ENCODE measurements around the gene AFF3.

Gene AFF3

GRCh38 chr2:99698896-99699295 lies 443.5 kb downstream of the AFF3 start:
- DNase-seq (ENCODE audit: low spot score), result no peak

GRCh38 chr2:99697811-99698568 lies 444.4 kb downstream of the AFF3 start:
- DNase-seq (ENCODE audit: low spot score), result no peak

GRCh38 chr2:99695944-99696253 lies 446.5 kb downstream of the AFF3 start:
- DNase-seq (ENCODE audit: low spot score), result no peak

- no peak for DNase-seq (ENCODE audit: low spot score)
Observed at GRCh38 chr2:99695130-99695943, 447.1 kb downstream of the AFF3 start.

- DNase-seq (ENCODE audit: low spot score), result no peak
Observed at GRCh38 chr2:99694331-99694730, 448.1 kb downstream of the AFF3 start.

- no peak for DNase-seq (ENCODE audit: low spot score)
Observed at GRCh38 chr2:99692785-99693184, 449.6 kb downstream of the AFF3 start.

- DNase-seq (ENCODE audit: low spot score), result no peak
Observed at GRCh38 chr2:99691926-99692325, 450.5 kb downstream of the AFF3 start.

GRCh38 chr2:99689145-99689742 lies 453.1 kb downstream of the AFF3 start:
- no peak for DNase-seq (ENCODE audit: low spot score)

- no peak for DNase-seq (ENCODE audit: low spot score)
Observed at GRCh38 chr2:99688699-99689098, 453.7 kb downstream of the AFF3 start.

- no peak for DNase-seq (ENCODE audit: low spot score)
Observed at GRCh38 chr2:99682275-99683060, 459.9 kb downstream of the AFF3 start.

GRCh38 chr2:99680946-99681345 lies 461.4 kb downstream of the AFF3 start:
- no peak for DNase-seq (ENCODE audit: low spot score)

- no peak for DNase-seq (ENCODE audit: low spot score)
Observed at GRCh38 chr2:99679518-99679917, 462.9 kb downstream of the AFF3 start.

GRCh38 chr2:99678625-99679024 lies 463.8 kb downstream of the AFF3 start:
- DNase-seq (ENCODE audit: low spot score), result no peak

- no peak for DNase-seq (ENCODE audit: low spot score)
Observed at GRCh38 chr2:99677814-99678213, 464.6 kb downstream of the AFF3 start.

GRCh38 chr2:99675130-99675661 lies 467.2 kb downstream of the AFF3 start:
- no peak for DNase-seq (ENCODE audit: low spot score)

- DNase-seq (ENCODE audit: low spot score), result no peak
Observed at GRCh38 chr2:99674090-99674489, 468.3 kb downstream of the AFF3 start.

- DNase-seq (ENCODE audit: low spot score), result no peak
Observed at GRCh38 chr2:99672766-99673350, 469.5 kb downstream of the AFF3 start.

- DNase-seq (ENCODE audit: low spot score), result no peak
Observed at GRCh38 chr2:99670768-99671734, 471.3 kb downstream of the AFF3 start.

GRCh38 chr2:99666256-99666655 lies 476.1 kb downstream of the AFF3 start:
- DNase-seq (ENCODE audit: low spot score), result no peak

- DNase-seq (ENCODE audit: low spot score), result no peak
Observed at GRCh38 chr2:99663641-99664040, 478.7 kb downstream of the AFF3 start.

All from hematopoietic multipotent progenitor cell treated with erythropoietin and hydrocortisone succinate and interleukin-3 and kit ligand, for 17 days (in vitro differentiated cells).